GM21423 (cell line): Measurements from ENCODE around the gene DDR2.

Source experiments
- ATAC-seq: cut with Tn5 transposase; IDR thresholded peaks from one replicate; pipeline ENCODE4 v1.9.1; 2021; ENCODE audit warnings: mild to moderate bottlenecking, moderate library complexity; ENCODE audit not compliant: unreplicated experiment

Gene DDR2

GRCh38 chr1:162629077-162629627 lies 3.1 kb upstream of the DDR2 start:
- ATAC-seq = no peak

GRCh38 chr1:162629651-162630050 lies 2.6 kb upstream of the DDR2 start:
- ATAC-seq = no peak

- ATAC-seq = no peak
Observed at GRCh38 chr1:162631546-162632191, 595 bp upstream of the DDR2 start.

GRCh38 chr1:162632698-162633080 lies 425 bp downstream of the DDR2 start:
- no peak for ATAC-seq

GRCh38 chr1:162633081-162633762 lies 958 bp downstream of the DDR2 start:
- ATAC-seq = peak; percentile 66

- no peak for ATAC-seq
Observed at GRCh38 chr1:162635418-162635817, 3.2 kb downstream of the DDR2 start.

- no peak for ATAC-seq
Observed at GRCh38 chr1:162639718-162640117, 7.5 kb downstream of the DDR2 start.

- ATAC-seq = no peak
Observed at GRCh38 chr1:162641114-162641513, 8.8 kb downstream of the DDR2 start.

- no peak for ATAC-seq
Observed at GRCh38 chr1:162644986-162645314, 12.7 kb downstream of the DDR2 start.

GRCh38 chr1:162645666-162646065 lies 13.4 kb downstream of the DDR2 start:
- ATAC-seq = no peak

- no peak for ATAC-seq
Observed at GRCh38 chr1:162649583-162649982, 17.3 kb downstream of the DDR2 start.

GRCh38 chr1:162654915-162655620 lies 22.8 kb downstream of the DDR2 start:
- ATAC-seq = no peak

- no peak for ATAC-seq
Observed at GRCh38 chr1:162656266-162656665, 24.0 kb downstream of the DDR2 start.

- ATAC-seq = no peak
Observed at GRCh38 chr1:162660574-162660973, 28.3 kb downstream of the DDR2 start.

GRCh38 chr1:162661336-162661735 lies 29.1 kb downstream of the DDR2 start:
- no peak for ATAC-seq

GRCh38 chr1:162662013-162662412 lies 29.7 kb downstream of the DDR2 start:
- ATAC-seq = no peak

- ATAC-seq = no peak
Observed at GRCh38 chr1:162663086-162663485, 30.8 kb downstream of the DDR2 start.

- no peak for ATAC-seq
Observed at GRCh38 chr1:162663589-162664106, 31.4 kb downstream of the DDR2 start.

GRCh38 chr1:162666006-162666645 lies 33.9 kb downstream of the DDR2 start:
- no peak for ATAC-seq

- no peak for ATAC-seq
Observed at GRCh38 chr1:162667381-162668080, 35.3 kb downstream of the DDR2 start.
